ENCODE results near the gene CUBN.

DNA sequence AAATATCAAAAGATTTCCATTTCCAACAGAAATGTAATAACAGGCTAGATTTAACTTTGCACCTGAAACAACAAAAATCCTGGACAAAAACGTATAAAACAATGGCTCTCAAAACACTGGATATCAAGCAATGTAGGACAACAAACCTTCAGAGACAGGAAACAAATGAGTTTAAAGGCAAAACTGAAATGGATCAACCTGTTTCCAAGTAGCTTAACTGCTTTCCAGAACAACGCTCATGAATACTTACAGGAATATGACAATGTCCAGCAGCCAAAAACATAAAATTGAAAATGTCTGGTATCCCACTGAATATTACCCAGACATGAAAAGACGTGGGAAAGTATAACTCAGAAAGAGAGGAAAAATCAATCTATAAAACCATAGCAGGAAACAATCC is 62.8 kb downstream of the CUBN start:
- TF ChIP-seq POLR2A (IDR thresholded peaks at IDR 0.05): no peak
- TF ChIP-seq, protein P1, sequence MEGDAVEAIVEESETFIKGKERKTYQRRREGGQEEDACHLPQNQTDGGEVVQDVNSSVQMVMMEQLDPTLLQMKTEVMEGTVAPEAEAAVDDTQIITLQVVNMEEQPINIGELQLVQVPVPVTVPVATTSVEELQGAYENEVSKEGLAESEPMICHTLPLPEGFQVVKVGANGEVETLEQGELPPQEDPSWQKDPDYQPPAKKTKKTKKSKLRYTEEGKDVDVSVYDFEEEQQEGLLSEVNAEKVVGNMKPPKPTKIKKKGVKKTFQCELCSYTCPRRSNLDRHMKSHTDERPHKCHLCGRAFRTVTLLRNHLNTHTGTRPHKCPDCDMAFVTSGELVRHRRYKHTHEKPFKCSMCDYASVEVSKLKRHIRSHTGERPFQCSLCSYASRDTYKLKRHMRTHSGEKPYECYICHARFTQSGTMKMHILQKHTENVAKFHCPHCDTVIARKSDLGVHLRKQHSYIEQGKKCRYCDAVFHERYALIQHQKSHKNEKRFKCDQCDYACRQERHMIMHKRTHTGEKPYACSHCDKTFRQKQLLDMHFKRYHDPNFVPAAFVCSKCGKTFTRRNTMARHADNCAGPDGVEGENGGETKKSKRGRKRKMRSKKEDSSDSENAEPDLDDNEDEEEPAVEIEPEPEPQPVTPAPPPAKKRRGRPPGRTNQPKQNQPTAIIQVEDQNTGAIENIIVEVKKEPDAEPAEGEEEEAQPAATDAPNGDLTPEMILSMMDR (IDR thresholded peaks at IDR 0.05): no peak
- no peak for TF ChIP-seq EP300 (IDR thresholded peaks at IDR 0.05)

All from tibial nerve (tissue), 4 donors.